OCI-LY3 (cell line): ENCODE measurements around the gene GPR18.

ENCODE experiments used
- EZH2phosphoT487 ChIP-seq: fragments of 200-600 bp; shearing (Covaris generic); IDR thresholded peaks from 2 replicates; pipeline ENCODE4 v1.6.1; 2018; ENCODE audit warnings: antibody characterized with exemption, mixed run types, low read depth
- TF ChIP-seq, protein P1 (sequence below): fragments of 200-600, 300-600 bp; sonication (generic); IDR thresholded peaks from 2 replicates; pipeline ENCODE4 v1.5.1; 2014; ENCODE audit warnings: antibody characterized with exemption, low read length, low read depth

DNA sequence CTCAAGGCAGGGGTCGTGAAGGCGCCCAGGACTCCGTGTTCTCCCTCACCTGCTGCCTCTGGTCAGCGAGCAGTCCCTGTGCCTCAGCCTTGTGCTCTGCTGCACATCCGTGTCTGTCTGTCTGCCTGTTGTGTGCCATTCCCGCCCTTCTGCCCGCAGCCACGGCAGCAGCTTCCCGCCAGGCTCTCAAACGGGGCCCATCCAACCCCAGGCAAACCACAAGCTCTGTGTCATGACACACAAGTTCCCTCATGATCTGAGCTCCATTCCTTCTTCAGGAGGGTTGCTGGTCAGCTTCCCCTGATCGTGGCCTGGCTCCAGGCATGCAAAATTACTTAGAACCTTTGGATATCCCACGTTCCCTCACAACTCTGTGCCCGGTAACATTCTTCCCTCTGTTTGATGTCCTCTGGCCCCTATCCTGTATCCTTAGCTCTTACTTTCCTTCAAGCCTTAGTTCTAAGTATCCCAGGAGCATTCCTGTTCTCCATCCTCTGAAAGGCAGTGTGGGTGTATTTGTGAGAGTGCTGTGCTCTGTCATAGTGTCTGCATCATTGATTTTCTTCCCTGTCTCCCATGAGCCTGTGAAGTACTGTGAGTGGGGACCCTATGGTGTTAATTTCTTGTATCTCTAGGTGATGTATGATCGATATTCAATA lies 45.8 kb upstream of the GPR18 start:
- TF ChIP-seq, protein P1, sequence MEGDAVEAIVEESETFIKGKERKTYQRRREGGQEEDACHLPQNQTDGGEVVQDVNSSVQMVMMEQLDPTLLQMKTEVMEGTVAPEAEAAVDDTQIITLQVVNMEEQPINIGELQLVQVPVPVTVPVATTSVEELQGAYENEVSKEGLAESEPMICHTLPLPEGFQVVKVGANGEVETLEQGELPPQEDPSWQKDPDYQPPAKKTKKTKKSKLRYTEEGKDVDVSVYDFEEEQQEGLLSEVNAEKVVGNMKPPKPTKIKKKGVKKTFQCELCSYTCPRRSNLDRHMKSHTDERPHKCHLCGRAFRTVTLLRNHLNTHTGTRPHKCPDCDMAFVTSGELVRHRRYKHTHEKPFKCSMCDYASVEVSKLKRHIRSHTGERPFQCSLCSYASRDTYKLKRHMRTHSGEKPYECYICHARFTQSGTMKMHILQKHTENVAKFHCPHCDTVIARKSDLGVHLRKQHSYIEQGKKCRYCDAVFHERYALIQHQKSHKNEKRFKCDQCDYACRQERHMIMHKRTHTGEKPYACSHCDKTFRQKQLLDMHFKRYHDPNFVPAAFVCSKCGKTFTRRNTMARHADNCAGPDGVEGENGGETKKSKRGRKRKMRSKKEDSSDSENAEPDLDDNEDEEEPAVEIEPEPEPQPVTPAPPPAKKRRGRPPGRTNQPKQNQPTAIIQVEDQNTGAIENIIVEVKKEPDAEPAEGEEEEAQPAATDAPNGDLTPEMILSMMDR, result no peak
- TF ChIP-seq EZH2phosphoT487, result no peak
